ENCODE measurements around the gene PFDN6.

- TF ChIP-seq CTCF (IDR thresholded peaks at IDR 0.05) (no peak), POLR2A (IDR thresholded peaks at IDR 0.05) (no peak)
Measured at GRCh38 chr6:33324125-33324524, 34.7 kb downstream of the PFDN6 start.

Data from tibial nerve (tissue), 3 donors.